ENCODE results near the gene ERICH2.
A peak's percentile ranks its signal among the peaks of the same experiment; 100 is the strongest.
"Not testable (repeated sequence)": the region's sequence is repeated elsewhere in the genome, so short reads cannot be mapped to it uniquely, and the experiment has no call there.

ERICH2 gene

GRCh38 chr2:170770008-170770605 lies at the start of gene ERICH2:
Gene ERICH2 (plus strand): TSS chr2:170770378. CDS start chr2:170770682, 304 bp downstream.
- DNase-seq (ENCODE audit: low read depth in 3 of 3) = peak in 1 of 3 experiments; percentile 1

GRCh38 chr2:170721678-170722077 lies 48.5 kb upstream of the ERICH2 start:
- no peak for DNase-seq (ENCODE audit: low read depth in 3 of 3)

- DNase-seq (ENCODE audit: low read depth in 3 of 3) = no peak
Observed at GRCh38 chr2:170722301-170722700, 47.9 kb upstream of the ERICH2 start.

- DNase-seq (ENCODE audit: low read depth in 3 of 3) = no peak
Observed at GRCh38 chr2:170723446-170723958, 46.7 kb upstream of the ERICH2 start.

- DNase-seq (ENCODE audit: low read depth in 3 of 3) = no peak
Observed at GRCh38 chr2:170733798-170734600, 36.2 kb upstream of the ERICH2 start.

- DNase-seq (ENCODE audit: low read depth in 3 of 3) = not testable (repeated sequence)
Observed at GRCh38 chr2:170734601-170735000, 35.6 kb upstream of the ERICH2 start.

GRCh38 chr2:170736628-170737027 lies 33.5 kb upstream of the ERICH2 start:
- DNase-seq (ENCODE audit: low read depth in 3 of 3) = no peak

- no peak for DNase-seq (ENCODE audit: low read depth in 3 of 3)
Observed at GRCh38 chr2:170737406-170737805, 32.8 kb upstream of the ERICH2 start.

GRCh38 chr2:170737821-170738220 lies 32.4 kb upstream of the ERICH2 start:
- no peak for DNase-seq (ENCODE audit: low read depth in 3 of 3)

- DNase-seq (ENCODE audit: low read depth in 3 of 3) = no peak
Observed at GRCh38 chr2:170739048-170739447, 31.1 kb upstream of the ERICH2 start.

GRCh38 chr2:170739507-170740046 lies 30.6 kb upstream of the ERICH2 start:
- no peak for DNase-seq (ENCODE audit: low read depth in 3 of 3)

- DNase-seq (ENCODE audit: low read depth in 3 of 3) = no peak
Observed at GRCh38 chr2:170740660-170741059, 29.5 kb upstream of the ERICH2 start.

- no peak for DNase-seq (ENCODE audit: low read depth in 3 of 3)
Observed at GRCh38 chr2:170742000-170742399, 28.2 kb upstream of the ERICH2 start.

GRCh38 chr2:170742896-170743529 lies 27.2 kb upstream of the ERICH2 start:
- no peak for DNase-seq (ENCODE audit: low read depth in 3 of 3)

- no peak for DNase-seq (ENCODE audit: low read depth in 3 of 3)
Observed at GRCh38 chr2:170743530-170744239, 26.5 kb upstream of the ERICH2 start.

- no peak for DNase-seq (ENCODE audit: low read depth in 3 of 3)
Observed at GRCh38 chr2:170744248-170745002, 25.8 kb upstream of the ERICH2 start.

GRCh38 chr2:170745305-170745704 lies 24.9 kb upstream of the ERICH2 start:
- no peak for DNase-seq (ENCODE audit: low read depth in 3 of 3)

- no peak for DNase-seq (ENCODE audit: low read depth in 3 of 3)
Observed at GRCh38 chr2:170747921-170748320, 22.3 kb upstream of the ERICH2 start.

GRCh38 chr2:170751555-170751954 lies 18.6 kb upstream of the ERICH2 start:
- DNase-seq (ENCODE audit: low read depth in 3 of 3) = not testable (repeated sequence)

GRCh38 chr2:170761572-170761971 lies 8.6 kb upstream of the ERICH2 start:
- DNase-seq (ENCODE audit: low read depth in 3 of 3) = no peak

- no peak for DNase-seq (ENCODE audit: low read depth in 3 of 3)
Observed at GRCh38 chr2:170762760-170763159, 7.4 kb upstream of the ERICH2 start.

Data from stimulated activated CD4-positive, alpha-beta T cell treated with anti-CD3 and anti-CD28 coated beads, TNF-alpha, amount 100 ng/mL, for 4 hours (primary cell).